Measurements from ENCODE around the gene ACTN3. TPM values are rescaled to one million over a fixed set of nuclear protein-coding genes. Genes with fewer than 3 reads are reported as not detected.
A peak's percentile ranks its signal among the peaks of the same experiment; 100 is the strongest.

Gene ACTN3
- polyA plus RNA-seq, 3 donors = not detected

DNA sequence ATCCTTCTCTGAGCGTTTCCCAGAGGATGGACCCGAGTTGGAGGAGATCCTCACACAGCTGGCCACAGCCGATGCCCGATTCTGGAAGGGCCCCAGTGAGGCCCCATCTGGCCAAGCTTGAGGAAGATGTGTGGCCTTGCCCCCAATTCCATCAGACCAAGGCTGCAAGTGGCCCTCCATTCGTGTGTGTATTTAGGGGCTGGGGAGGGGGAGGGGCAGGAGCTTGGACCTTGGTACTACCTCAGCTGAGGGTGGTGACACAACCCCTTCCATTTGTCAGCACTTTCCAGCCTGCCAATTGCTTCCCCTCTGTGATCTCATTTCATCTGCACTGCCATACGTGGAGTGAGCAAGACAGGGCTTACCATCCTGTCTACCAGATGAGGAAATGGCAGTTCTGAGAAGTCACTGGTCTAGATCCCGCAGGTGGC is 37.6 kb upstream of the ACTN3 start:
- H3K27ac ChIP-seq (ENCODE audit: low read depth in 1 of 2, low read length in 2 of 2) = peak overlapping the region in 1 of 2 donors; percentile 60
- TF ChIP-seq, protein P1, sequence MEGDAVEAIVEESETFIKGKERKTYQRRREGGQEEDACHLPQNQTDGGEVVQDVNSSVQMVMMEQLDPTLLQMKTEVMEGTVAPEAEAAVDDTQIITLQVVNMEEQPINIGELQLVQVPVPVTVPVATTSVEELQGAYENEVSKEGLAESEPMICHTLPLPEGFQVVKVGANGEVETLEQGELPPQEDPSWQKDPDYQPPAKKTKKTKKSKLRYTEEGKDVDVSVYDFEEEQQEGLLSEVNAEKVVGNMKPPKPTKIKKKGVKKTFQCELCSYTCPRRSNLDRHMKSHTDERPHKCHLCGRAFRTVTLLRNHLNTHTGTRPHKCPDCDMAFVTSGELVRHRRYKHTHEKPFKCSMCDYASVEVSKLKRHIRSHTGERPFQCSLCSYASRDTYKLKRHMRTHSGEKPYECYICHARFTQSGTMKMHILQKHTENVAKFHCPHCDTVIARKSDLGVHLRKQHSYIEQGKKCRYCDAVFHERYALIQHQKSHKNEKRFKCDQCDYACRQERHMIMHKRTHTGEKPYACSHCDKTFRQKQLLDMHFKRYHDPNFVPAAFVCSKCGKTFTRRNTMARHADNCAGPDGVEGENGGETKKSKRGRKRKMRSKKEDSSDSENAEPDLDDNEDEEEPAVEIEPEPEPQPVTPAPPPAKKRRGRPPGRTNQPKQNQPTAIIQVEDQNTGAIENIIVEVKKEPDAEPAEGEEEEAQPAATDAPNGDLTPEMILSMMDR (IDR thresholded peaks at IDR 0.05) = no peak
- no peak overlapping the region for H3K4me3 Mint-ChIP-seq
- H3K27ac Mint-ChIP-seq = peak overlapping the region; percentile 58 to 85 (median 76)
- peaks cover 8 to 15% of the 10 kb centered on the region in 2 donors for H3K36me3 ChIP-seq (replicated peaks in 1 of 2; ENCODE audit: control insufficient read depth in 1 of 2, insufficient read depth in 2 of 2, low read length in 2 of 2)
- H3K27me3 ChIP-seq (ENCODE audit: control insufficient read depth in 2 of 2, insufficient read depth in 2 of 2, low read length in 2 of 2) = no peaks in the 10 kb centered on the region
- H3K9me3 ChIP-seq (replicated peaks in 1 of 2; ENCODE audit: control insufficient read depth in 1 of 2, insufficient read depth in 1 of 2, low read length in 2 of 2) = no peaks in the 10 kb centered on the region
- no peaks in the 10 kb centered on the region for H3K9me3 Mint-ChIP-seq
- H3K79me2 ChIP-seq (ENCODE audit: insufficient read depth, low read length) = no peaks in the 10 kb centered on the region
- H2AFZ ChIP-seq (ENCODE audit: insufficient read depth, low read depth, low read length, poor library complexity, severe bottlenecking) = peak overlapping the region; percentile 23
- H3K27me3 Mint-ChIP-seq (ENCODE audit: low read depth in 3 of 3) = no peaks in the 10 kb centered on the region
- 86% methylated on average over 5 of the region's 7 CpGs for WGBS (ENCODE audit: insufficient coverage)
- DNase-seq = peak; percentile 29 to 39 (median 33)
- H3K36me3 Mint-ChIP-seq = peaks cover 23 to 36% of the 10 kb centered on the region in 2 donors
- no peaks in the 10 kb centered on the region for H4K20me1 ChIP-seq (ENCODE audit: insufficient read depth, low read length)
- H3K4me1 ChIP-seq (ENCODE audit: control insufficient read depth in 1 of 2, insufficient read depth in 2 of 2, low read length in 2 of 2) = peaks cover 11 to 22% of the 10 kb centered on the region in 2 donors
- peaks cover 16% of the 10 kb centered on the region for H3K4me1 Mint-ChIP-seq
- H3K4me2 ChIP-seq (replicated peaks; ENCODE audit: extremely low read depth, low read length, poor library complexity, severe bottlenecking) = no peak overlapping the region
- H3K4me3 ChIP-seq (replicated peaks in 1 of 3; ENCODE audit: low read depth in 2 of 3, low read length in 3 of 3) = no peak overlapping the region
- no peak overlapping the region for H3K9ac ChIP-seq (ENCODE audit: insufficient read depth, low read length, poor library complexity, severe bottlenecking)
- intact Hi-C loops (cut with micrococcal nuclease) = no loop called here

DNA sequence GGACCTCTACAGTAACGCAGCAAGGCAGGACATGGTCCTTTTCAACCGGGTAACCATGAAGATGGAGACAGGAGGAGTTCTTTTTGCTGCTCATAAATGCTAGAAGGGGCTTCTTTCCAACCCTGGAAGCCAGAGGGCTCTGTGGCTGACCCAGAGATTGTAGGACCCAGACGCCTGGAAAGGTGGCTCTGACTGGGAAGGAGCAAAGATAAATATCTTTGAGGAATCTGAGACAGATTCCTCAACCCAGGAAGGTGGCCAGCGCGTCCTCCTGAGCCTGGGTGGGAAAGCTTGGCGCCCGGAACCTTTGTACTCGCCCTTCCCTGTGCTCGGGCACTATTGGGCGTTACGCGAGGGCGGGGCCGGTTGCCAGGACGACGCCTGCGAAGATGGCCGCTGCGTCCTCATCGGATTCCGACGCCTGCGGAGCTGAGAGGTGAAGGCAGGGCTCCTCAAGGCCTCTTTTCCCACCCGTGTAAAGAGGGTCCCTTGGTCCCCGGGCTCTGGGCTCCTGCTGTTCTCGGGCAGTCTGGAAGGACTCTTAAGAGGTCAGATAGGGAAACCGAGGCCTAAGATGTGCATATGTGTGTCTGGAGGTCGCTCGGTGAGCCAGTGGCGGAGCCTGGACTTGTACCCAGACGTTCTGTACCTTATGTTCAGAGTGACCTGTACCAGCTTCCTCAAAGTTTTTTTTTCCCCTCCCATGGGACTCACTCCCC is 36.3 kb upstream of the ACTN3 start, which contains the start of gene BBS1:
Gene BBS1 (plus strand): TSS at position 365 of the 719 bp plus-strand sequence. CDS start 25 bp downstream, at position 390.
- Histone ChIP-seq H3K79me2 (ENCODE audit: insufficient read depth, low read length) (no peaks in the 10 kb centered on the region), H3K9me3 (replicated peaks in 1 of 2; ENCODE audit: control insufficient read depth in 1 of 2, insufficient read depth in 1 of 2, low read length in 2 of 2) (no peaks in the 10 kb centered on the region), H2AFZ (ENCODE audit: insufficient read depth, low read depth, low read length, poor library complexity, severe bottlenecking) (peak within 1 kb of the TSS; percentile 96), H4K20me1 (ENCODE audit: insufficient read depth, low read length) (no peaks in the 10 kb centered on the region), H3K27ac (ENCODE audit: low read depth in 1 of 2, low read length in 2 of 2) (peak within 1 kb of the TSS in 1 of 2 donors; percentile 61), H3K4me3 (replicated peaks in 1 of 3; ENCODE audit: low read depth in 2 of 3, low read length in 3 of 3) (peak within 1 kb of the TSS; percentile 64 to 94 (median 79)), H3K9ac (ENCODE audit: insufficient read depth, low read length, poor library complexity, severe bottlenecking) (no peak within 1 kb of the TSS), H3K27me3 (ENCODE audit: control insufficient read depth in 2 of 2, insufficient read depth in 2 of 2, low read length in 2 of 2) (no peaks in the 10 kb centered on the region), H3K36me3 (replicated peaks in 1 of 2; ENCODE audit: control insufficient read depth in 1 of 2, insufficient read depth in 2 of 2, low read length in 2 of 2) (peaks cover 2 to 4% of the 10 kb centered on the region in 2 donors), H3K4me2 (replicated peaks; ENCODE audit: extremely low read depth, low read length, poor library complexity, severe bottlenecking) (peak within 1 kb of the TSS; percentile 92), H3K4me1 (ENCODE audit: control insufficient read depth in 1 of 2, insufficient read depth in 2 of 2, low read length in 2 of 2) (peaks cover 11 to 22% of the 10 kb centered on the region in 2 donors)
- Mint-ChIP-seq H3K9me3 (no peaks in the 10 kb centered on the region), H3K36me3 (peaks cover 16 to 32% of the 10 kb centered on the region in 2 donors), H3K4me1 (peaks cover 16% of the 10 kb centered on the region), H3K4me3 (peak within 1 kb of the TSS; percentile 86 to 94), H3K27ac (peak within 1 kb of the TSS; percentile 71 to 88 (median 76)), H3K27me3 (ENCODE audit: low read depth in 3 of 3) (peaks cover 0 to 2% (median 0%) of the 10 kb centered on the region in 3 donors)
- WGBS (ENCODE audit: insufficient coverage) = 2% methylated on average over 31 of the region's 31 CpGs
- TF ChIP-seq, protein P1 (IDR thresholded peaks at IDR 0.05) = no peak
- peak; percentile 71 to 72 (median 72) for DNase-seq
- intact Hi-C loops (cut with micrococcal nuclease) = no loop called here
